Inflammatory macrophage treated with lipopolysaccharide for 1 hour (primary cell): ENCODE data around the gene CD2.
A peak's percentile ranks its signal among the peaks of the same experiment; 100 is the strongest.

Experiments
- DNase-seq, 2 donors: peaks; one replicate each; pipeline ENCODE4 v3.0.0-alpha.2; 2020 to 2022

The CD2 gene

DNA sequence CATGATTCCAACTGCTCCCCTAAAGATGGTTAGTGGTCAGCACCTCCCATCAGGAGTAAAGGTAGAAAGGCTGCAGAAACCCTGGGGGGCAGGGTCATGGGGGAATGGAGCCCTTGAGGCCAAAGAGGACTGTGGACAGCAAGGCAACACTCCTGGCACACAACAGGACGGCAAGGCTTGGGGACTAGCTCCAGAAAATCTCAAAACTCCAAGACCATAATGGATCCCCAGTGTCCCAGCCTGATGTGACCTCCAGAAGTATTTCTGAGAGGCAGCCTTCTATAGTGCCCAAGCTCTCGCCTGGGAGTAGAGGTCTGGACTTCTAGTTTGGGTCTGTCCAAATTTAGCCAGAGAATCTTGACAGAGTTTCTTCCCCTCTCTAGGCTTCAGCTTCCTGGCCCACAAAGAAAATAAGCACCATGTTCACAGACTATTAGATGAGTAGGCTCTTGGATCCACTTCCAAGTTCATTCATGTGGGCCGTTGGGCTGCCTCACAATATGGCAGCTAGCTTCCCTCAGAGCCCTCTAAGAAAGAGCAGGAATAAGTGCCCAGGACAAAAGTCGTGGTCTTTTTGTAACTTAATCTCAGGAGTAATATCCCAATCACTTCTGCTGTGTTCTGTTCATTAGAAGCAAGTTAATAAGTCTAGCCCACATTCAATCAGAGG lies 6.9 kb downstream of the CD2 start:
- DNase-seq: no peak

DNA sequence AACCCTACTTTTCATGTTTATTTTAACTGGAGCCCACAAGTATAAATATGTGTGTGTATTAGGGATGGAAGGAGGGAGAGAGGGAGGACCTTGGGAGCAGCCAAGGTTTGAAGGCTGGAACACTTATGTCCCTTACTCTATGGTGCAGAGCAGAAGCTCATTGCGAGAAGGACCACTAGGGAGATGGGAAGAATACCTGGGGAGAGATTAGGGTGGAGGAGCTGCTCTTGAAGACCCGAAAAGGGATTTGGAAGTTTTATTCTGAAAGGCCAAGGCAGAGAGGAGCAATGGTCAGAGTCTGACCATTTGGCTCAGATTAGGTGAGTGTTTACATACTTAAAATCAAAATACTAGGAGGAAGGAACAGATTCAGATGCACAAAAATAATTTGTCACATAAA lies 8.1 kb downstream of the CD2 start:
- DNase-seq: no peak

DNA sequence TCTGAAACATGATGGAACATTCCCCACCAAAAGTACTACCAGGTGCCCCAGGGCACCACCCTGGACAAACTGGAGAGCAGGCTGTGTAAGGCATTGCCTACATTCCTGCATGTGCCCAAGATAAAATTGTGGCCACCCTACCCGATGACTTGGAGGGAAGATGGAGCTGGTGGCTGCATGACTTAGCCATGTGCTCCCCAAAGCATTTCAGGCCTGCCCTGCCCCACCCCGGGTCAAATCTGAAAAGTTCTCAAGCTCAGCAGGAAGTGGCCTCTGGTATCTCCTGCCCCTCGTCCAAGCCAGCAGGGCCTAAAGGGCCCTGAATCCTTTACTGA lies 8.5 kb downstream of the CD2 start:
- DNase-seq: no peak

DNA sequence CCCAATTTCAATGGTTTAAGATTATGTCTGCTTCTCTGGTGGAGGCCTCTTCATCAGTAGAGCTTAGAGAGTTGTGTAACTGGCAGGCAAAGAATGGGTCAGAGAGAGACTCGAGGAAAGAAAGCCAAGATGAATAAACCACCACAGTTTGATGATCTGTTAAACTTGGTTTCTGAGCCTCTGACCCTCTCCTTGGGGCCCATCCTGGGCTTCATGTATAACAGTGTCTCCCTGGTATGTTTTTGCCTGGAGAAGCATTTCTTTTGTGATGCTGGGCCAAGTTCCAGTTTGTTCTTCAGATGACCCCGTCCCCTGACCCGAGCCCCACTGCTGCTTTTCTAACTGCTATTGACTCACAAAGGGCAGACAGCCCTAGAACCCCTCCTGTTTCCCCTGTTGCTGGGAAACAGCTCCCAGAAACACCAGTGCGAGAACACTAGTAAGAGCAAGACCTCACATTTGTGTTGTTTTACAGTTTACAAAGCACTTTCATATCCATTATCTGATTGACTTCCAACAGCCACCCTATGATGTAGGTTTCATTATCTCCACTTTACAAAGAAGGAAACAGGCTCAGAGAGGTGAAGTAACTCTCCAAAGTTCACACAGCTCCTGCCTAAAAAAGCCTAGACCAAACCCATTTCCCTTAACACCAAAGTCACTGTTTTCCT lies 9.0 kb downstream of the CD2 start:
- no peak for DNase-seq

DNA sequence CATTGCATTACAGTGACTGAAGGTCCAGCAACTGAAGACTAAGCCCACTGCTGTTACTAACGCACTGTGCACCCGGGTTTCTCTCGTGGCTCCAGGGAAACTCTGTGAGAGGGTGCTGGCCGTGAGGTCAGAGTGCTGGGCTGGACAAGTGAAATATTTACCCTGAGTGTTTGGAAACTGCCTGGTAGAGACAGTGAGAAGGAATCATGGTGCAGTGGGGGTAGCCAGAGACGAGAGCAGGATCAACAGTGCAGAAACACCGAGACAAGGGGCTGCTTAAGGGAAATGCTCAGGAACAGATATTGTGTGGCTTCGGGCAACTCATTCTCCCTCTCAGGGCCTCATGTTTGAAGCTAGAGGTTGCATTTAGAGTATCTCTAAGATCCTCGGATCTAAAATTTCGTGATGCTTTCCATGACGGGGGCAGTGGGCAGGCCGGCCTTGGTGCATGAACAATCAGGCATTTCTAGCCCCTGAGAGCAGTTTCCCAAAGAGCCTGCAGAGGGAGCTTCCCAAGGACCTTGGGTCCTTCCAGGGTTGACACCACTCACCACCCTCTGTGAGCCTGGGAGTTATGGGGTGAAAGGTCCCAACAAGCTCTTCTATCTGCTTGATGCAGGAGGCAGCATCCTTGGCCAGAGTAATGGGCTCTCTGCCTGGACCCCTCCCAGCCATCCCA lies 9.7 kb downstream of the CD2 start:
- peak in 1 of 2 donors; percentile 29 for DNase-seq

DNA sequence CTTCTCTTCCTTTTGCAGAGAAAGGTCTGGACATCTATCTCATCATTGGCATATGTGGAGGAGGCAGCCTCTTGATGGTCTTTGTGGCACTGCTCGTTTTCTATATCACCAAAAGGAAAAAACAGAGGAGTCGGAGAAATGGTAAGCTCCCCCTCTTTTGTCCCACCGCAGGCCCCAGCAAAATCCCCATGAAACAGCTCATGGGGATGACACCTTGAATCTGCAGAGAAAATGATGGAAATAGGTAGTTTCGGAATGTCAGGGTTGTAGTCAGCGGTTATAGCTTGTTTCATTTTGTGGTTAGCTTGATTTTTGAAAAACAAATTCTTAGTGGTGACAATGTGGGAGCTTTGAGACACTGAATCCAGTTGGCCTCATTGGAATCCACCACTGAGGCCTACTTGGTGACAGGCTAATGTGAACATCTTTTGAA lies 10.3 kb downstream of the CD2 start:
- DNase-seq: no peak

DNA sequence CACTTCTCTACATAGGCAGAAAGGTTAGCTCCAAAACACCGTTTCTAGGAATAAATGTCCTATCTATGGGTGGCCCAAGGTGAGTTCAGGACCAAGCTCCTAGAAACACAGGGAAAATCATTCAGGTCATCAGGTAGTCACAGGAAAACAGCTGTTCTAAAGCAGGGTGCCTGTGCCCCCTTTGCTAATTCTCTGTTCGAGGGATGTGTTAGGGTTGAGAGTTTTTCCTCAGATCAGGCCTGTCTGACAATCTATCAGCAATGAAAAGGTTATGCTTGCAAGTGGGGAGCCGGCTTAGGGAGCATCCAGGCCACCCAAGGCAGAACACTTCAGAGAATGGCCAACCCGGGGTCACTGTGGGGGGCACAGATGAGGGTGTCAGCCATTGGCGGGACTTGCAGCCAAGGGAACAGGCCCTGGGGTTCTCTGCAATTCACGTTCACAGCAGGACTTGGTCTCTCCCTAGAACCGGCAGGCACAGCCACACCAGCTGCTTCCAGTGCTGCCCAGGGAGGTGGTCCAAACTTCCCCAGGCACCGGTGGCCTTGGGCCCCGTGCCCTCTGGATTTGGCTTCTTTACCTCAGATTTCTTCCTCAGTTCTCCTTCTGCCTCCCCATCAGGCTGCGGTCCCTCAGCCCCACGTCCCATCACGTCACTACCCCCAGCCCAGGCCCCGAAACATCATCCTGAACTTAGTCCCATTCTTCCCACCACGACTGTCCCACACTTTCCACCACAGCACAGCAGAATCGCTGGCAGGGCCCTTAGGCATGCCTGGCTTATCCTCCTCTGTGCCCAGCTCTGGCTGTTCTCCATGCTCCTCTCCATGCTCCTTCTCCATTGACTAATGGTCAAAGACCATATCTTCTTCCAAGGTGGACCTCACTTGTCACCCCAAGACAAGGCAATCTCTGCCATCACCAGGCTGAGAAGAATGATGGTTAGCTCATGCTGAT lies 11.0 kb downstream of the CD2 start:
- DNase-seq: no peak

DNA sequence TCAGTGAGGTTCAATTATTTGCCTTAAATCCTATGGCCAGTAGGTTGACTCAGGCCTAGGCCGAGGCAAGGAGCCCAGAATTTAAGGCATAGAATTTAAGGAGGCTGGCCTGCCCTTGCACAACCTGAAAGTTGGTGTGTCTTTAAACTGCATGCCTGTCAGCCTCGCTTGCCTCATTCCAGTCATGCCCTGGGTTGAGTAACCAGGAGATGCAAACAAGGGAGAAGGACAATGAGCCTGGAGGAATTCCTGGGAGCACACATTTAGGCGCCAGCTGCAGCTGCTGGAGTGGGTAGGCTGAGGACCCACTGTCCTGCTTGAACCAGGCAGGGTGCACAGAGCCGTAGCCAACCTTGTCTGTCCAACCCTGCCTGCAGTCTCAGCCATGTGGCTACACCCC lies 11.7 kb downstream of the CD2 start:
- peak; percentile 30 to 45 for DNase-seq

DNA sequence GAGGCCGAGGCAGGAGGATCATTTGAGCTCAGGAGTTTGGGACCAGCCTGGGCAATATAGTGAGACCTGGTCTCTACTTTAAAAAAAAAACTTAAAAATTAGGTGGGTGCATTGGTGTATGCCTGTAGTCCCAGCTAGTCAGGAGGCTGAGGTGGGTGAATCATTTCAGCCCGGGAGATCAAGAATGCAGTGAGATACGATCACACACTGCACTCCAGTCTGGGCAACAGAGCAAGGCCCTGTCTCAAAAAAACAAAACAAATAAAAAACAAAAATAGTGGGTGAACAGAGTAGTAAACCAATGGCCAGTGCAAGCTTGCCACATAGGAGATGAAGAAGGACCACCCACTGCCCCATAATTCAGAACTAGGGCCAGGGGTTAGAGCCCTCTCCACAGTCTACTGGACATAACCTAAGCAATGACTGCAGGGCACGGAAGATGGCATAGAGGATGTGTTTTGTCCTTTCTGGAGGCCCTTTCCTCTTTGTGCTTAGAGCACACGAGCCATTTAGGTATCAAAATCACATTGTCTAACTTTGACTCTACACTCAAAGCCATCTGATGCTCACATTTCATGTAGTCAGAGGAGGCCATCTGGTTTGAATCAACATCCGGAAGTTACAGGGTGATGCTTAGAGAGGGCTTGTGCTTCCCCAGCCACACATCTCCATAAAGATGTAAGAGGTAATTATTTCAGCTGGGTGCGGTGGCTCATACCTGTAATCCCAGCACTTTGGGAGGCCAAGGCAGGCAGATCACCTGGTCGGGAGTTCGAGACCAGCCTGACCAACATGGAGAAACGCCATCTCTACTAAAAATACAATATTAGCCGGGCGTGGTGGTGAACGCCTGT lies 12.6 kb downstream of the CD2 start:
- DNase-seq: no peak

DNA sequence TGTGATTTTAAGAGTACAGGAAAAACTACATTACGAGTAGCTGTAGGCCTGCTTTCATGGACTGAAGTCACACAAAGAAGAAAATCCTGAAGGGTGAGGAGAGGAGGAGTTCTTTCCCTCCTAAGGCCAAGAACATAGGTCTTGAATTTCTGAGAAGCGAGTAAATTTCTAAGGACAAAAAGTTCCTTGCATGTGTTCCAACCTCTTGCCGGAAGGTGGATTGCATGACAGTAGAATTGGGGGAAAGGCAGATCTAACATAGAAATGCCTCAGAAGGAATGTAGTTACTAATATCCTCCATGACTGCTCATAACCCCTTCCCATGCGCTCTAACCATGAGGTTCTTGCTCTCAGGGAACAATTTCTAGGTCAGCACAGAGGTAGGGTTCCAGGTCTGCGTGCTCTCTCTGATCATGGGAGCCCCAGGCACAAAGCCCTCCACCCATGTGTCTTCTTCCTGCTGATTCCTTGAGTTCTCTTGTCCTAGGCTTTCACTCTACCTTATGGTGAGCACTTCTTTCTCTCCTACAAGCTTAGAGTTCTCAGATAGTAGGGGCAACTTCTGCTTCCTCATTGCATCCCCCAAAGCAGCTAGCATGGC lies 13.7 kb downstream of the CD2 start:
- DNase-seq: no peak

DNA sequence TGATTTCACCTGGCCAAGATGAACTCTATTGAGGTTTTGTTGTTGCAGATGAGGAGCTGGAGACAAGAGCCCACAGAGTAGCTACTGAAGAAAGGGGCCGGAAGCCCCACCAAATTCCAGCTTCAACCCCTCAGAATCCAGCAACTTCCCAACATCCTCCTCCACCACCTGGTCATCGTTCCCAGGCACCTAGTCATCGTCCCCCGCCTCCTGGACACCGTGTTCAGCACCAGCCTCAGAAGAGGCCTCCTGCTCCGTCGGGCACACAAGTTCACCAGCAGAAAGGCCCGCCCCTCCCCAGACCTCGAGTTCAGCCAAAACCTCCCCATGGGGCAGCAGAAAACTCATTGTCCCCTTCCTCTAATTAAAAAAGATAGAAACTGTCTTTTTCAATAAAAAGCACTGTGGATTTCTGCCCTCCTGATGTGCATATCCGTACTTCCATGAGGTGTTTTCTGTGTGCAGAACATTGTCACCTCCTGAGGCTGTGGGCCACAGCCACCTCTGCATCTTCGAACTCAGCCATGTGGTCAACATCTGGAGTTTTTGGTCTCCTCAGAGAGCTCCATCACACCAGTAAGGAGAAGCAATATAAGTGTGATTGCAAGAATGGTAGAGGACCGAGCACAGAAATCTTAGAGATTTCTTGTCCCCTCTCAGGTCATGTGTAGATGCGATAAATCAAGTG lies 14.3 kb downstream of the CD2 start:
- no peak for DNase-seq

DNA sequence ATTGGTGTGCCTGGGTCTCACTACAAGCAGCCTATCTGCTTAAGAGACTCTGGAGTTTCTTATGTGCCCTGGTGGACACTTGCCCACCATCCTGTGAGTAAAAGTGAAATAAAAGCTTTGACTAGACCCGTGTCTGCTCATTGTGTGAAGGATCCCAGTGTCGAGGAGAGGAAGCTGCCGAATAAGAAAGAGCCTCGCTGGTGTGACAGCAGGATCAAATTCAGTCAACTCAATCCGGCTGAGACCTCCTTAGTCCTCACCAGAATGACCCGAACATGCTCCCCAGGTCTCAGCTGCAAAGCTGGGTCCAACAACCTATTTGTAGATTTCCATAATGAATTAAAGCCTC lies 14.8 kb downstream of the CD2 start:
- no peak for DNase-seq

DNA sequence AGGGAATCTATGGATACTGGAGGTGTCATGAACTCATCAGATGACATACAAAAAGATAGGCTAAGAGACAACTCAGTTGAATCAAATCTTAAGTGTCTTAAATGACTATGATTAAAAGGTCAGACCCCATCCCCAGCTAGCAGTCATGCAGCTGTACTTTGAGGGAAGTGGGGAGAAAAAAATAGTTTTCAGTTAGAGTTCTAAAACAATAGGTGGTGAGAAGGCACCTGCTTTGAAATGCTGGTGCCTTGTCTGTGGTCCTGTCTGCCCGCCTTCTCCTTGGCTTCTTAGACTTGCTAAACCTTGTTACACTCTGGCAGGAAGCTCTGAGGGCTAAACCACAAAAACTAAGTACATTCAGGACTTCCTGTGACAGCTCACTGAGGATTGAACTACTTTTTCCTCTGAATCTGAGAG lies 15.3 kb downstream of the CD2 start:
- DNase-seq: peak in 1 of 2 donors; percentile 17

DNA sequence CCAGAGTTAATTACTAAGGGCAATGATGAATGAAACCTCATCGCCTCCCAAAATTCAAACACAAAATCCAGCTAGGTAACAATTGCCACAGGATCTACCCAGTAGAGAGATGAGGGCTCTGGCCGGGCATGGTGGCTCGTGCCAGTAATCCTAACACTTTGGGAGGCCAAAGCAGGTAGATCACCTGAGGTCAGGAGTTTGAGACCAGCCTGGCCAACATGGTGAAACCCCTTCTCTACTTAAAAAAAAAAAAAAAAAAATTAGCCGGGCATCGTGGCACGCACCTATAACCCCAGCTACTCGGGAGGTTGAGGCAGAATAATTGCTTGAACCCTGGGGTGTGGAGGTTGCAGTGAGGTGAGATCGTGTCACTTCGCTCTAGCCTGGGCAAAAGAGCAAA lies 15.8 kb downstream of the CD2 start:
- no peak for DNase-seq

DNA sequence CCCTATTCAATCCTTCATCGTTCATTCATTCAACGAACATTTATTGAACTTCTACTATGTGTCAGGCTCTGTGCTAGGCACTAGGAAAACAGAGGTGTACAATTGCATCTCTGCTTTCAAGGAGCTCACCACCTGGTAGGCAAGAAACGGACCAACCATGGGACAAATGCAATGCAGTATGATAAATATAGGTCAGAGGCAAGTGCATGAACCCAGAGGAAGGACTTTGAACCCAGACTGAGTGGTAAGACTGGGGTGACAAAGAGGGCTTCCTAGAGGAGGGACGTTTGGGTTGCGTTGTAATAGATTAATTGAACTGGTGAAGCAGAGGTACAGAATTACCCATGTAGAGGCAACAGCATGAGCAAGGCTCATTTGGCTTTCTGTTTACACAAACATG lies 16.4 kb downstream of the CD2 start:
- no peak for DNase-seq

DNA sequence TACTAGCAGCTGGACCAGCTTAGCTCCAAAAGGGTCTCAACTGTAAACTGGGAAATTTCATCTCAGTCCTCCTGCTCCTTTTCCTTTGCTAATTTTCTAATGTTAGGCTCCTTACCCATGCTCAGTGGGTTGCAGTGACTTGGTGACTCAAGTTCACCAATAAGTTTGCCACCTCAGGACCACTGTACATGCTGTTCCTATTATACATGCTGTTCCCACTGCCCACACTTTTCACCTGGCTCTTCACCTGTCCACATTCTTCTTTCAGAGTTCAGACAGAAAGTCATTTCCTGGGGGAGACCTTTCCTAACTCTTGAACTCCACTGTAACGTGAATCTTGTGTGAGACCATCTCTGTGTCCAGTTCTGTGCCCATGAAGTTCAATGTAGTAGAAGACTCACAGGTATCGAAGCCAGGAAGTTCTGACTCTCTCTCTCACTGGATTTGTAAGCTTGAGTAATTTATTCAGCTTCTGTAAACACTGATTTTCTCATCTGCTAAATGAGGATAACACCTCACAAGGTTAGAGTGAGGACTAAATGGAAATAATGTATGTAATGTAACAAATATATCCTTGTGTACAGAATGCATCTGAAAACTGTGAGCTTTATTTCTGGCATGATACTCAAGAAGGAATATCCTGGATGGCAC lies 17.9 kb downstream of the CD2 start:
- DNase-seq: no peak

DNA sequence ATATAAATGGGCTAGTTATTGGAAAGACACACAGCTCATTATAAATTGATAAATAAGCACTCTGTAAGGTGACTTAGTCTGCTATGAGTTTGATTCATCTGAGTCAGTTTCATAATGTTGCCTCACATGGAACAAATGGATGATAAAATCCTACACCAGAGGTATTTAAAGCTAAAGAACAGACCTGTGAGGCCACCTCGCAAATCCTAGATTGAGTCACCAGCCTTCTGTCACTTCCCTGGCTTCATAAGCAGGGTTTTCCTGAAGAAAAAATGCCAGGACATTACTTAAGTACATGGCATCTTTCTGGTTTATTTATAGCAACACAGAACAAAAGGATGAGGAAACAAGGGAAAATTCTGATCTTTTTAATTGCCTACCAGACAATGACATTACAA lies 18.4 kb downstream of the CD2 start:
- DNase-seq: peak in 1 of 2 donors; percentile 39

DNA sequence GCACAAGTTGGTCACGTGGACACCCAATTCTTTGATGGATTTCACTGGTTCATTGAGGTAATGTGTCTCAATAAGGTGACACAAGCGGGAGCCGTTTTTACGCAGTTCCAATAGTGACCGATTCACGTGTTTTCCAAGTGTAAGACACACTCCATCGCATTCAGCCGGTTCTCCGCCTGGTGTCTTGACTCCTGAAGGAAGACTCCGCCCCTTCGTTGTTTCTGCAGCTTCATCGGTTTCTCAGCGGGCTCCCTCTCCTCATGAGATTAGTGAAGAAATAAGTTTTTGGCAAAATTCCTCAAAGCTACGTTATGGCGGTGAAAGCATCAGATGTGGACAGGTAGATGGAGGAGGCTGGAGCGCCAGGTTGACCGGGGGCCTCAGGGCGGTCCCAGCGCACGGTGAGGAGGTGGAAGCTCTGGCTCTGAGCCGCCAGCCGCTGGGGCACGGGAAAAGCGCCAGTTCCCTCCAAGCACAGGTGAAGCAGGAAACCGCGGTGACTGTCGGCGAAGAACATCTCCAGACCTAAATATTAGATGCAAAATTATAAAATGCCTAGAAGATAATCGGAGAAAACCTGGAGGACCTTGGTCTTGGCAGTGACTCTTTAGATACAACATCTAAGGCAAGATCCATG lies 21.0 kb downstream of the CD2 start:
- DNase-seq: no peak

DNA sequence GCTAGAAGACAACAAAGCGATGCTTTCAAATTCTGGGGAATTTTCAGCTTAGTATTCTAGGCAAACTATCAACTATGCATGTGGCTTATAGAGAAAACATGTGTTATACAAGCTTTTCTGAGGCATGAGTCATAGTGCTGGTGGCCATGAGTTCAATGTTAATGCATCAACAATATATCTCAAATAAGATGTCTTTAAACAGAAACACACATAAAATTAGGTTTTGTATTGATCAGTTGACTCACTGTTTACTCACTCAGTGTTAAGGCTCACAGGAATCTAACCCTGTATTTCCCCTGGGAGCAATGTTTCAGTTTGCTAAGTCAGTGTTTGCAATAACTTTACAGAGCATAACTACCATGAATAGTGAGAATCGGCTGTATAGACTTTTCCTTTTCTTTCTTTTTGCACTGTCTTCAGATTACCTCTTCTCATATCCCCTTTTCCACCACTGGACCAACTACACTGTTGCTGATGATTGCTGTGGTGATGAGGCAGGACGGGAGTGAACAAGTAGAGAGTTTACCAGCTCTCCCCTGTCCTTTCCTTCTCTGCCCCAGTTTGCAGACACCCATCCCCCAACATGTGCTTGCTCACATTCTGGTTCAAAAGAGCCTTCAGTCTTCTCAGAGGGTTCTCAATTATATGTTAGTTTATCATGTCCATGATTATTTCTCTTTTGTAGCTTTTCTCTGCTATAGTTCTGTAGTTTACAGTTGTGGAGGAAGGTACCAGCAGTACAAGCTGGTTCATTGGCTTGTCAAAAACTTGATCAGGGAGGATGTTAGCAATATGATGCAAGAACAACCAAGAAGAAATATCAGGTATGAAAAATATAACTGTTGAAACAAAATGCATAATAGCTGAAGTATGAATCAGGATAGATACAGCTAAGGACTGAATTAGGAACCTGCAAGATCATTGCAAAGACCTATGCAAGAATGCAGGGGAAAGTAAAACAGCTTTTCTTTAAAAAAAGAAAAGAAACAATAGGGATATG lies 23.9 kb downstream of the CD2 start:
- no peak for DNase-seq
